ENCODE results near the gene ALOXE3. TPM values are rescaled to one million over a fixed set of nuclear protein-coding genes. Genes with fewer than 3 reads are reported as not detected.

ALOXE3 gene
- polyA plus RNA-seq, 5 donors: not detected

- DNase-seq: no peak
These were observed 36.4 kb upstream of the ALOXE3 start for GRCh38 chr17:8154608-8155155.

- peak; percentile 100 for DNase-seq
These were observed 35.8 kb upstream of the ALOXE3 start for GRCh38 chr17:8153957-8154607.

GRCh38 chr17:8153525-8153956 is 35.2 kb upstream of the ALOXE3 start:
- peak in 1 of 2 donors; percentile 65 for DNase-seq

- DNase-seq: no peak
These were observed 34.7 kb upstream of the ALOXE3 start for GRCh38 chr17:8153031-8153451.

GRCh38 chr17:8152112-8152775 is 33.9 kb upstream of the ALOXE3 start, which contains the start of gene PER1:
PER1 (minus strand) TSS chr17:8152404; CDS start chr17:8150706, 1,698 bp downstream.
- DNase-seq: peak; percentile 93 to 94

GRCh38 chr17:8151641-8152111 is 33.4 kb upstream of the ALOXE3 start:
- peak; percentile 62 to 71 for DNase-seq

GRCh38 chr17:8151120-8151640 is 32.9 kb upstream of the ALOXE3 start:
- DNase-seq: peak; percentile 96

- no peak for DNase-seq
These were observed 32.1 kb upstream of the ALOXE3 start for GRCh38 chr17:8150194-8151119.

GRCh38 chr17:8149419-8150193 is 31.3 kb upstream of the ALOXE3 start:
- DNase-seq: no peak

- no peak for DNase-seq
These were observed 30.2 kb upstream of the ALOXE3 start for GRCh38 chr17:8148560-8148959.

- DNase-seq: no peak
These were observed 29.6 kb upstream of the ALOXE3 start for GRCh38 chr17:8147805-8148404.

GRCh38 chr17:8147141-8147804 is 29.0 kb upstream of the ALOXE3 start:
- DNase-seq: no peak

GRCh38 chr17:8146381-8147140 is 28.2 kb upstream of the ALOXE3 start:
- no peak for DNase-seq

GRCh38 chr17:8145811-8146210 is 27.5 kb upstream of the ALOXE3 start:
- DNase-seq: no peak

- DNase-seq: no peak
These were observed 26.3 kb upstream of the ALOXE3 start for GRCh38 chr17:8144401-8145231.

- no peak for DNase-seq
These were observed 25.5 kb upstream of the ALOXE3 start for GRCh38 chr17:8143581-8144400.
